NCI-H524 treated with DMSO at 0.1 percent for 48 hours (cell line): ENCODE measurements around the gene DOK7.
"Not testable (repeated sequence)": the region's sequence is repeated elsewhere in the genome, so short reads cannot be mapped to it uniquely, and the experiment has no call there.

Experiments used
- DNase-seq: peaks from one replicate; lab custom pipeline; 2025; lab: John Stamatoyannopoulos, UW

DOK7 gene

DNA sequence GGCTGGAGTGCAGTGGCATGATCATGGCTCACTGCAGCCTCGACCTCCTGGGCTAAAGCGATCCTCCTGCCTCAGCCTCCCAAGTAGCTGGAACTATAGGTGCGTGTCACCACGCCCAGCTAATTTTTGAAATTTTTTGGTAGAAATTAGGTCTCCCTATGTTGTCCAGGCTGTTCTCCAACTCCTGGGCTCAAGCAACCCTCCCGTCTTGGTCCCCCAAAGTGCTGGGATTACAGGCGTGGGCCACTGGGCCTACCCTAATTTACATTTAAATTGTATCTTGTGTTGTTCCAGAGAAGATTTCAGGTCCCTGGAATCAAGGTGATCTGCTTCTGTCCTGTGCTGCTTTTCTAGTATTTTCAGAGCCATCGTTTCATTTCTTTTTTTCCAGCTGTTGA is 70.3 kb downstream of the DOK7 start:
- DNase-seq: no peak

DNA sequence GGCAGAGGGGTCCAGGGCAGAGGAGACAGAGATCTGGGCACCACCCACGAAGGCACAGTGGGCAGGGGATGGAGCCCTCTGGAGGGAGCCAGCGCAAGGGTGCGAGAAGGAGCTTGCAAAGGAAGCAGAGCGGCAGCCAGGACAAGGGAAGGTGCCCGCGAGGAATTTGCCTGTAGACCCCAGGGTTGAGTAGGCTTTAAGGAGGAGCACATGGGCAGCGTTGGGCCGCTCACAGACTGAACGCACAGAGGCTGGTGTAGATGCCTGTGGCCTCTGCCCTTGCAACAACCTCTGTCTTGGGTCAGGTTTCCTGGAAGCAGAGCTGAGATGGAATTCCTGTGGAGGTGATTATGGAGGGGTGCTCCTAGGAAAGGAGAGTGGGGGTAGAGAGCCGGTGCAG is 72.7 kb downstream of the DOK7 start:
- not testable (repeated sequence) for DNase-seq

DNA sequence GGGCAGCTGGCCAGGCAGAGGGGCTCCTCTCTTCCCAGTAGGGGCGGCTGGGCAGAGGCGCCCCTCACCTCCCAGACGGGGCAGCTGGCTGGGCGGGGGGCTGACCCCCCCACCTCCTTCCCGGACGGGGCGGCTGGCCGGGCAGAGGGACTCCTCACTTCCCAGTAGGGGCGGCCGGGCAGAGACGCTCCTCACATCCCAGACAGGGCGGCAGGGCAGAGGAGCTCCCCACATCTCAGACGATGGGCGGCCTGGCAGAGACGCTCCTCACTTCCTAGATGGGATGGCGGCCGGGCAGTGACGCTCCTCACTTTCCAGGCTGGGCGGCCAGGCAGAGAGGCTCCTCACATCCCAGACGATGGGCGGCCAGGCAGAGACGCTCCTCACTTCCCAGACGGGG is 75.8 kb downstream of the DOK7 start:
- not testable (repeated sequence) for DNase-seq

DNA sequence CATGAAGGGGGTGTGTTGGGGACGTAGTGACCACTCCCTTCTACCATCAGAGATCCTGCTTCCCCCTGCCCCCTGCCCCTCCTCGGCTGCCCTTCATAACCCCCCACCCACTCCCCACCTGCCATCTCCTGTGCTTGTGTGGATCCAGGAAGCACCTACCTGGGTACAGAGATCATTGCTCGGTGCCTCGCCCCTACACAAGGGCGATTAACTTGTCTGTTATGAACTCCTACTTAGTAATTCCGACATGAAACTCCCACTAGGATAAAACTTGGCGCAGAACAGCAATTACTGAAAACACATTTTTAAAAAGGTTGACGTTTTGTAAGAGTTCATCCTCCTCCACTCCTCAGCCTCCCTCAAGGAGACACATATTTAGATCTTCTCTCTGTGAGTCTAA is 80.3 kb downstream of the DOK7 start:
- DNase-seq: not testable (repeated sequence)
